SU-DHL-6 (cell line): ENCODE measurements around the gene GALNT10.

Source experiments
- H2AFZ ChIP-seq: fragments of 200-600 bp; sonication (generic); 2 replicates; pipeline ENCODE4 v1.6.1; 2014; ENCODE audit warnings: low read depth, mild to moderate bottlenecking, moderate library complexity, mixed read lengths, antibody characterized with exemption, low read length; ENCODE audit not compliant: severe bottlenecking
- H3F3A ChIP-seq: fragments of 200-600 bp; shearing (Covaris generic); 2 replicates; pipeline ENCODE4 v1.6.0; 2016; ENCODE audit warnings: antibody characterized with exemption, mild to moderate bottlenecking; ENCODE audit not compliant: insufficient read depth
- H3K27ac ChIP-seq: fragments of 200-600 bp; sonication (generic); 2 replicates; pipeline ENCODE4 v1.5.1; 2016; ENCODE audit warnings: low read depth, mild to moderate bottlenecking, low read length, moderate library complexity, mixed read lengths
- H3K27me3 ChIP-seq: fragments of 200-600 bp; sonication (generic), shearing (Covaris generic); 2 replicates; pipeline ENCODE4 v1.6.0; 2014; ENCODE audit warnings: mild to moderate bottlenecking, low read length
- H3K36me3 ChIP-seq: fragments of 200-600 bp; sonication (generic); 2 replicates; pipeline ENCODE4 v1.6.1; 2014; ENCODE audit warnings: mild to moderate bottlenecking, low read length, mixed read lengths
- H3K4me2 ChIP-seq: fragments of 300-600, 200-600 bp; shearing (Covaris generic), sonication (generic); 2 replicates; pipeline ENCODE4 v1.6.0; 2014; ENCODE audit warnings: low read length, low read depth, mild to moderate bottlenecking; ENCODE audit not compliant: poor library complexity, severe bottlenecking
- H3K4me3 ChIP-seq: fragments of 200-600 bp; sonication (generic); 2 replicates; pipeline ENCODE4 v1.5.1; 2014; ENCODE audit warnings: antibody characterized with exemption, low read length, mild to moderate bottlenecking, mixed read lengths; ENCODE audit not compliant: insufficient read depth, poor library complexity, severe bottlenecking
- H3K79me2 ChIP-seq: fragments of 200-600 bp; sonication (generic); 2 replicates; pipeline ENCODE4 v1.6.1; 2014; ENCODE audit warnings: mild to moderate bottlenecking, low read length, moderate library complexity; ENCODE audit not compliant: insufficient read depth
- H3K9ac ChIP-seq: fragments of 200-600 bp; sonication (generic); 2 replicates; pipeline ENCODE4 v1.7.0; 2014; ENCODE audit warnings: mild to moderate bottlenecking, low read length
- H3K9me2 ChIP-seq: fragments of 200-600 bp; sonication (generic); replicated peaks from 2 replicates; pipeline ENCODE4 v1.6.1; 2014; ENCODE audit warnings: low read length; ENCODE audit not compliant: insufficient read depth
- H3K9me3 ChIP-seq: fragments of 200-600 bp; sonication (generic); 2 replicates; pipeline ENCODE4 v1.6.1; 2014; ENCODE audit warnings: low read length, mixed read lengths; ENCODE audit not compliant: insufficient read depth
- H4K20me1 ChIP-seq: fragments of 200-600 bp; sonication (generic); 2 replicates; pipeline ENCODE4 v1.6.1; 2014; ENCODE audit warnings: low read depth, mild to moderate bottlenecking, antibody characterized with exemption, low read length, moderate library complexity, mixed read lengths
- CTCF ChIP-seq: fragments of 200-600 bp; sonication (generic); IDR thresholded peaks from one replicate; pipeline ENCODE4 v1.5.1; 2017; ENCODE audit warnings: antibody characterized with exemption, mild to moderate bottlenecking, low read length, moderate library complexity; ENCODE audit not compliant: insufficient read depth, poor library complexity, severe bottlenecking
- EZH2phosphoT487 ChIP-seq: fragments of 200-600 bp; sonication (generic), shearing (Covaris generic); conservative IDR thresholded peaks from 2 replicates; pipeline ENCODE4 v1.6.1; 2018; ENCODE audit warnings: mild to moderate bottlenecking, antibody characterized with exemption, low read length, moderate library complexity, mixed read lengths

The GALNT10 gene

DNA sequence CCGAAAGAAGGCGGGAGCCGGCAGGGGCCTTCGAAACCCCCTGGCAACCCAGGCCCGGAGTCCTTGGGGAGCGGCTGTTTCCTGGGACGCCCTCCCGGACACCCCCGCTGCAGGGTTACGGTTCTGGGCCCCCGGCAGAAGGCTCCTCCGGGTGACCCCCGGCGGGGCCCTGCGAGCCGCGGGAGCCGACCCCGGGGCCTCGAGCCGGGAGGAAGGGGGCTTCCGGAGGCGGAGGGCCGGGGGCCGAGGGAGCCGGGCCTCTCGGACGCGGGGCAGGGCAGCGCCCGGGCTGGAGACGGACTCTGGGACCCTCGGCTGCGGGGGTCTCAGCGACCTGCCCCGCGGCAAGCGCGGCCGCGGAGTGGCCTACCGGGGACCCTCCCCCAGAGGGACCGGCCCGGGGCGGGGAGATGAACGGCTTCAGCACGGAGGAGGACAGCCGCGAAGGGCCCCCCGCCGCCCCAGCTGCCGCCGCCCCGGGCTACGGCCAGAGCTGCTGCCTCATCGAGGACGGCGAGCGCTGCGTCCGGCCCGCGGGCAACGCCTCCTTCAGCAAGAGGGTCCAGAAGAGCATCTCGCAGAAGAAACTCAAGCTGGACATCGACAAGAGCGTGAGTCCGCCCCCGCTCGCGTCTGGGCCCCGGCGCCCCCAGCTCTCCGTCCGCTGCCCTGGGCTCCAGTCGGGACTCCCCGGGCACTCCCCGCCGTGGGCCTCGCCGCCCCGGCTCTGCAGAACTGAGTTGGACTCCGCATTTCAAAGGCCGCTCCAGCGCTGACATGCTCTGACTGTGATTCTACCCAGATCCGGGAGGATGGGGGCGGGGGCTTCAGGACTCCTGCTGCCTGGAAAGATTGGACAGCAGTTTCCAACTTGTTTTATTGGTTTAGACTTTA, 255.9 kb downstream of the GALNT10 start:
- Histone ChIP-seq H3K4me3 (peak overlapping the region; percentile 91), H3K9me3 (no peaks in the 10 kb centered on the region), H3F3A (0 out of 2 replicates have a peak, but pooled peaks cover 3% of the 10 kb centered on the region), H3K9me2 (no peaks in the 10 kb centered on the region), H3K27ac (no peak overlapping the region), H3K9ac (peak overlapping the region; percentile 67), H3K4me2 (peak overlapping the region; percentile 71), H2AFZ (peak overlapping the region; percentile 93), H3K27me3 (no peaks in the 10 kb centered on the region), H4K20me1 (peaks cover 6% of the 10 kb centered on the region; the same call in 1 of the 2 replicates), H3K36me3 (no peaks in the 10 kb centered on the region), H3K79me2 (peaks cover 3% of the 10 kb centered on the region; the same call in 1 of the 2 replicates)
- TF ChIP-seq EZH2phosphoT487 (no peak), CTCF (no peak)

- Histone ChIP-seq H3K4me3 (peak overlapping the region; percentile 91), H3K4me2 (peak overlapping the region; percentile 71), H4K20me1 (peaks cover 6% of the 10 kb centered on the region; the same call in 1 of the 2 replicates), H3K27ac (no peak overlapping the region), H3K9ac (peak overlapping the region; percentile 67), H3F3A (0 out of 2 replicates have a peak, but pooled peaks cover 3% of the 10 kb centered on the region), H3K36me3 (no peaks in the 10 kb centered on the region), H2AFZ (no peak overlapping the region), H3K79me2 (peaks cover 3% of the 10 kb centered on the region; the same call in 1 of the 2 replicates), H3K27me3 (no peaks in the 10 kb centered on the region), H3K9me2 (no peaks in the 10 kb centered on the region), H3K9me3 (no peaks in the 10 kb centered on the region)
- TF ChIP-seq CTCF (no peak), EZH2phosphoT487 (no peak)
Measured at GRCh38 chr5:154447089-154447725, 256.7 kb downstream of the GALNT10 start.

GRCh38 chr5:154449786-154450185, 259.3 kb downstream of the GALNT10 start:
- Histone ChIP-seq H3K9ac (no peak overlapping the region), H3K27ac (no peak overlapping the region), H2AFZ (no peak overlapping the region), H3F3A (0 out of 2 replicates have a peak, but pooled peaks cover 3% of the 10 kb centered on the region), H3K36me3 (no peaks in the 10 kb centered on the region), H3K4me3 (no peak overlapping the region), H3K9me2 (no peaks in the 10 kb centered on the region), H4K20me1 (peaks cover 6% of the 10 kb centered on the region; the same call in 1 of the 2 replicates), H3K4me2 (no peak overlapping the region), H3K27me3 (no peaks in the 10 kb centered on the region), H3K79me2 (peaks cover 3% of the 10 kb centered on the region; the same call in 1 of the 2 replicates), H3K9me3 (no peaks in the 10 kb centered on the region)
- TF ChIP-seq EZH2phosphoT487 = no peak
- TF ChIP-seq CTCF = no peak
